K562 (cell line): ENCODE data around the gene OR5B21. TPM values are rescaled to one million over a fixed set of nuclear protein-coding genes. Genes with fewer than 3 reads are reported as not detected.

Source experiments
- ATAC-seq: fragments of 200-7000 bp; cut with Tn5 transposase; 3 replicates; pipeline ENCODE4 v1.9.1; 2020; ENCODE audit warnings: moderate library complexity
- BruUV-seq: library from RNA; stranded (reverse); fragments of 400-500 nt; replicated peaks from 2 replicates; lab custom pipeline; 2021; lab: Mats Ljungman, UMichigan
- CTCF ChIA-PET: fragments of 300-600 bp; formaldehyde crosslinking; extraction: SDS; loops from one replicate; lab custom pipeline; 2021; ENCODE audit warnings: low intra/inter-chr PET ratio; lab: Yijun Ruan, JAX
- POLR2A ChIA-PET: fragments of 300-600, 350-650 bp; sonication (Branson Sonifier 250); formaldehyde crosslinking; extraction: SDS; loops from one replicate; lab custom pipeline; 2021; ENCODE audit warnings: antibody characterized with exemption, inconsistent platforms; lab: Yijun Ruan, JAX
- DNase-seq, 4 experiments: peaks; one replicate each; pipeline versions ENCODE4 v3.0.0 to v3.0.0-alpha.2; 2011 to 2018; ENCODE audit warnings: low spot score in 3 of 4, mixed read lengths in 3 of 4; ENCODE audit errors: extremely low read depth in 1 of 4
- FAIRE-seq: peaks from 2 replicates; lab custom pipeline; 2011; peaks lifted over from hg19 to GRCh38; lab: Jason Lieb, UNC
- H2AFZ ChIP-seq: 2 replicates; pipeline ENCODE4 v1.6.0; 2011; ENCODE audit warnings: low read depth, low read length, control low read depth, inconsistent platforms
- H3K27ac ChIP-seq: fragments of 200-600 bp; 3 replicates; pipeline ENCODE4 v1.8.0; 2011; ENCODE audit warnings: low read depth, mild to moderate bottlenecking, control low read depth, inconsistent platforms, low read length, moderate library complexity, mixed read lengths; ENCODE audit errors: extremely low read depth
- H3K27me3 ChIP-seq, 2 experiments: fragments of 300-600 bp in 1 of 2; 2 replicates in 1 of 2; 3 replicates in 1 of 2; pipeline versions ENCODE4 v1.6.0 to v1.8.0; 2011; ENCODE audit warnings: inconsistent platforms in 2 of 2, low read length in 2 of 2, mild to moderate bottlenecking in 1 of 2, mixed read lengths in 1 of 2, moderate library complexity in 1 of 2; ENCODE audit not compliant: control insufficient read depth in 2 of 2, insufficient read depth in 2 of 2
- H3K36me3 ChIP-seq: fragments of 300-600 bp; 3 replicates; pipeline ENCODE4 v1.8.0; 2011; ENCODE audit warnings: mild to moderate bottlenecking, low read length, inconsistent platforms; ENCODE audit not compliant: control insufficient read depth, insufficient read depth
- H3K4me1 ChIP-seq, 2 experiments: fragments of 200-600 bp in 1 of 2; replicated peaks in 1 of 2; 2 replicates in 1 of 2; 3 replicates in 1 of 2; pipeline versions ENCODE4 v1.5.1 to v1.8.0; 2011; ENCODE audit warnings: inconsistent platforms in 2 of 2, low read length in 2 of 2, mild to moderate bottlenecking in 1 of 2, mixed read lengths in 1 of 2, moderate library complexity in 1 of 2; ENCODE audit not compliant: control insufficient read depth in 2 of 2, insufficient read depth in 2 of 2
- H3K4me2 ChIP-seq: 2 replicates; pipeline ENCODE4 v1.6.1; 2011; ENCODE audit warnings: low read length, control low read depth, inconsistent platforms, mixed read lengths; ENCODE audit not compliant: insufficient read depth
- H3K4me3 ChIP-seq: fragments of 200-600 bp; sonication (generic), shearing (Covaris generic); 2 replicates; pipeline ENCODE4 v1.5.1; 2016; ENCODE audit warnings: control low read depth, inconsistent platforms
- H3K79me2 ChIP-seq: fragments of 200-600 bp; 3 replicates; pipeline ENCODE4 v1.8.0; 2011; ENCODE audit warnings: low read length, inconsistent platforms; ENCODE audit not compliant: control insufficient read depth, insufficient read depth
- H3K9ac ChIP-seq, 2 experiments: 2 replicates each; pipeline versions ENCODE4 v1.6.0 to v1.6.1; 2011; ENCODE audit warnings: low read depth in 2 of 2, low read length in 2 of 2, control low read depth in 1 of 2, inconsistent platforms in 1 of 2, mild to moderate bottlenecking in 1 of 2, mixed read lengths in 1 of 2; ENCODE audit not compliant: insufficient read depth in 1 of 2
- H3K9me1 ChIP-seq: one replicate; pipeline ENCODE4 v1.6.0; 2011; ENCODE audit warnings: inconsistent platforms, mild to moderate bottlenecking, low read length, moderate library complexity; ENCODE audit not compliant: control insufficient read depth, insufficient read depth
- H3K9me3 ChIP-seq: replicated peaks from 2 replicates; pipeline ENCODE4 v1.5.1; 2011; ENCODE audit warnings: low read depth, low read length, inconsistent platforms; ENCODE audit not compliant: control insufficient read depth, insufficient read depth
- H4K20me1 ChIP-seq: replicated peaks from 2 replicates; pipeline ENCODE4 v1.6.1; 2011; ENCODE audit warnings: low read length, inconsistent platforms, mixed read lengths; ENCODE audit not compliant: control insufficient read depth, insufficient read depth
- ATF7 ChIP-seq: fragments of 450-650 bp; IDR thresholded peaks from 2 replicates; pipeline ENCODE4 v1.7.1; 2014; ENCODE audit warnings: mild to moderate bottlenecking, moderate library complexity
- CBX8 ChIP-seq: fragments of 200-600 bp; sonication (generic); IDR thresholded peaks from 2 replicates; pipeline ENCODE4 v1.6.1; 2012; ENCODE audit warnings: borderline replicate concordance, mixed run types, low read depth, mild to moderate bottlenecking, moderate library complexity, mixed read lengths, low read length, control low read depth, inconsistent platforms; ENCODE audit not compliant: poor library complexity, severe bottlenecking; ENCODE audit errors: extremely low read depth
- DNMT1 ChIP-seq: fragments of 450-650 bp; IDR thresholded peaks from 2 replicates; pipeline ENCODE4 v1.6.1; 2016; ENCODE audit warnings: antibody characterized with exemption, mild to moderate bottlenecking
- DPF2 ChIP-seq: fragments of 450-650 bp; IDR thresholded peaks from 2 replicates; pipeline ENCODE4 v1.6.1; 2016
- FUS ChIP-seq: fragments of 200-400 bp; formaldehyde crosslinking; optimal IDR thresholded peaks from 2 replicates; pipeline ENCODE3; 2017; ENCODE audit warnings: low read depth, low read length
- MCM5 ChIP-seq: fragments of 450-650 bp; IDR thresholded peaks from 2 replicates; pipeline ENCODE4 v1.6.1; 2016; ENCODE audit warnings: low read depth
- TCF7 ChIP-seq: sonication (generic); IDR thresholded peaks from 2 replicates; pipeline ENCODE4 v1.6.1; 2016; ENCODE audit warnings: antibody characterized with exemption, borderline replicate concordance
- ZC3H11A ChIP-seq: IDR thresholded peaks from 2 replicates; pipeline ENCODE4 v1.6.1; 2012; ENCODE audit warnings: low read depth, low read length, improper control_type of control experiment
- ZNF212 ChIP-seq: fragments of 450-650 bp; formaldehyde crosslinking; IDR thresholded peaks from 2 replicates; pipeline ENCODE4 v1.4.0; 2020; ENCODE audit warnings: mild to moderate bottlenecking
- ZNF232 ChIP-seq: sonication (generic); formaldehyde crosslinking; IDR thresholded peaks from 2 replicates; pipeline ENCODE4 v1.8.0; 2022; ENCODE audit warnings: mild to moderate bottlenecking, missing genetic modification reagents
- ZNF41 ChIP-seq: fragments of 250-450 bp; sonication (Bioruptor Pico); conservative IDR thresholded peaks from 2 replicates; pipeline ENCODE4 v1.4.0; 2020; ENCODE audit warnings: mild to moderate bottlenecking
- ZNF644 ChIP-seq: fragments of 200-800 bp; sonication (Bioruptor generic); IDR thresholded peaks from 2 replicates; pipeline ENCODE4 v1.6.1; 2016; ENCODE audit warnings: low read depth, missing genetic modification characterization, missing compliant biosample characterization
- WGBS: fragments of 100-300 bp; shearing (Covaris generic); methylation state at CpG from one replicate; pipeline ENCODE4 v1.1.6; 2016; ENCODE audit warnings: low coverage, mixed read lengths; ENCODE audit not compliant: insufficient coverage; ENCODE audit errors: missing lambda C conversion rate; 5-methylcytosine and 5-hydroxymethylcytosine counted together
- in situ Hi-C: fragments of 300-500 bp; cut with MboI; formaldehyde crosslinking; loops from 4 replicates; pipeline ENCODE4 v1.15.0; 2018; ENCODE audit warnings: inconsistent platforms, mixed read lengths
- intact Hi-C: fragments of 100-400 bp; cut with micrococcal nuclease; formaldehyde crosslinking; loops from 2 replicates; pipeline ENCODE4 v1.14.2; 2022
- polyA plus RNA-seq, 8 experiments: library from polyadenylated mRNA; depleted of rRNA in 4 of 8; stranded (reverse) in 5 of 8; unstranded in 3 of 8; fragments of >200 nt; fragmentation: Nextera tagmentation in 2 of 8; fragmentation: Illumina TruSeq in 1 of 8; extraction: Ambion mirVana in 2 of 8; extraction: Trizol in 1 of 8; gene quantifications; 2 replicates each; pipeline versions ENCODE4 v1.2.1 to v1.2.3, GENCODE V29; 2011 to 2014; ENCODE audit warnings: inconsistent platforms in 1 of 8, missing spikeins in 1 of 8
- total RNA-seq, 7 experiments: library from RNA; depleted of rRNA in 6 of 7; stranded (reverse); fragments of >200 nt in 6 of 7; fragmentation: Illumina TruSeq in 2 of 7; extraction: Trizol in 2 of 7; gene quantifications; 2 replicates each; pipeline versions ENCODE4 v1.2.1 to v1.2.3, GENCODE V29; 2011 to 2021; ENCODE audit warnings: low replicate concordance in 1 of 7
- TF ChIP-seq, protein P1 (sequence below): fragments of 200-800 bp; sonication (Bioruptor generic); IDR thresholded peaks from 2 replicates; pipeline ENCODE4 v1.6.1; 2017; ENCODE audit warnings: missing genetic modification characterization, missing compliant biosample characterization
- TF ChIP-seq, protein P2 (sequence below): fragments of 450-650 bp; IDR thresholded peaks from 2 replicates; pipeline ENCODE4 v1.6.1; 2016; ENCODE audit warnings: borderline replicate concordance

Gene OR5B21
- total and polyA plus RNA-seq, 9 of the 15 experiments (the other 6 are each of a cell fraction or from before 2014, with no cell fraction given) = not detected

DNA sequence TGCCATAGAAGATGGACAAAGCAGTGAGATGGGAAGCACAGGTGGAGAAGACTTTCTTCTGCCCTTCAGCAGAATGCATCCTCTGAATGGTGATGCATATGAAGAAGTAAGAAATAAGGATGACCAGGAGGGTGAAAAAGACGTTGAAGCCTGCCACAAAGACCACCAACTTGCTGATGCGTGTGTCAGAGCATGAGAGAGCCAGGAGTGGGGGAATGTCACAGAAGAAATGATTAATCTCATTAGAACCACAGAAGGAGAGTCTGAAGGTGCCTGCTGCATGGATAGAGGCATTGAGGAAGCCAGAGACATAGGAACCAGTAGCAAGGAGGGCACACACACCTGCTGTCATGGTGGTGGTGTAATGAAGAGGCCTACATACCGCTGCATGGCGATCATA, 550 bp downstream of the OR5B21 start:
- H3K9me3 ChIP-seq = no peaks in the 10 kb centered on the region
- TF ChIP-seq DPF2 = no peak
- no peaks in the 10 kb centered on the region for H3K4me1 ChIP-seq
- CTCF ChIA-PET = no interaction called here
- H2AFZ ChIP-seq = no peak overlapping the region
- no peak overlapping the region for H3K4me2 ChIP-seq
- ATAC-seq (no peak), FAIRE-seq (no peak), DNase-seq (no peak)
- no peaks in the 10 kb centered on the region for H3K79me2 ChIP-seq
- no peaks in the 10 kb centered on the region for H3K36me3 ChIP-seq
- no peak overlapping the region for H3K27ac ChIP-seq
- H3K9me1 ChIP-seq = no peaks in the 10 kb centered on the region
- no peaks in the 10 kb centered on the region for H4K20me1 ChIP-seq
- 0% methylated on average over 4 of the region's 4 CpGs for WGBS
- in situ Hi-C loops (loop anchor here (25.0 kb wide), 2 partner anchors 695 to 845 kb away; partner anchors contain the start of genes CLP1 and ZDHHC5), intact Hi-C loops (no loop called here)
- no TSS peak for BruUV-seq
- no peak overlapping the region for H3K4me3 ChIP-seq
- POLR2A ChIA-PET = interaction anchor here (1.0 kb wide), 1 partner anchor 12 kb away, joined by 4 read pairs; no protein-coding TSS in a partner anchor
- H3K27me3 ChIP-seq = no peaks in the 10 kb centered on the region
- H3K9ac ChIP-seq = no peak overlapping the region

DNA sequence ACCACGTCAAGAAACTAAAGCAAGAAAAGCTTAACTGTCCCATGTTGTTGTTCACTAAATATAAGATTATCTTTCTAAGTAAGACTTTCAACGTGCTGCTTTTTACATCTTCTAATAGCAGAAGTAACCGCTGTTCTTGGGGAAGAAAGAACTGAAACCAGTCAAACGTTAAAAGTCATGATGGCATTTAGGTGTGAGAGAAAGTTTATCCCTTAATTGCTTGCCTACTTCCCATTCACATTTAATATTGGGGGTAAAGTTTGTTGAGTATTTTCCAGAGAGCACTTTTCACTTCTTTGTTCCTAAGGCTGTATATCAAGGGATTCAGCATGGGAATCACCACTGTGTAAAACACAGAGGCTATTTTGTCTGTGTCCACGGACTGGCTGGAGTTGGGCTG, 970 bp downstream of the OR5B21 start:
- FAIRE-seq (no peak), DNase-seq (no peak), ATAC-seq (no peak)
- Histone ChIP-seq H3K36me3 (no peaks in the 10 kb centered on the region), H3K27me3 (no peaks in the 10 kb centered on the region), H3K9me3 (no peaks in the 10 kb centered on the region), H4K20me1 (no peaks in the 10 kb centered on the region), H3K79me2 (no peaks in the 10 kb centered on the region), H3K4me3 (no peak overlapping the region), H3K27ac (no peak overlapping the region), H3K9me1 (no peaks in the 10 kb centered on the region), H3K9ac (no peak overlapping the region), H2AFZ (no peak overlapping the region), H3K4me1 (no peaks in the 10 kb centered on the region), H3K4me2 (no peak overlapping the region)
- CTCF ChIA-PET = no interaction called here
- intact Hi-C loops (no loop called here), in situ Hi-C loops (loop anchor here (25.0 kb wide), 2 partner anchors 695 to 845 kb away; partner anchors contain the start of genes CLP1 and ZDHHC5)
- POLR2A ChIA-PET = no interaction called here
- 2% methylated on average over 5 of the region's 5 CpGs for WGBS
- no TSS peak for BruUV-seq
- TF ChIP-seq MCM5 = no peak
- no peak for TF ChIP-seq ZNF212 (CRISPR knock-in tag)
- TF ChIP-seq FUS = no peak
- TF ChIP-seq ZC3H11A = no peak
- no peak for TF ChIP-seq ATF7
- TF ChIP-seq, protein P1, sequence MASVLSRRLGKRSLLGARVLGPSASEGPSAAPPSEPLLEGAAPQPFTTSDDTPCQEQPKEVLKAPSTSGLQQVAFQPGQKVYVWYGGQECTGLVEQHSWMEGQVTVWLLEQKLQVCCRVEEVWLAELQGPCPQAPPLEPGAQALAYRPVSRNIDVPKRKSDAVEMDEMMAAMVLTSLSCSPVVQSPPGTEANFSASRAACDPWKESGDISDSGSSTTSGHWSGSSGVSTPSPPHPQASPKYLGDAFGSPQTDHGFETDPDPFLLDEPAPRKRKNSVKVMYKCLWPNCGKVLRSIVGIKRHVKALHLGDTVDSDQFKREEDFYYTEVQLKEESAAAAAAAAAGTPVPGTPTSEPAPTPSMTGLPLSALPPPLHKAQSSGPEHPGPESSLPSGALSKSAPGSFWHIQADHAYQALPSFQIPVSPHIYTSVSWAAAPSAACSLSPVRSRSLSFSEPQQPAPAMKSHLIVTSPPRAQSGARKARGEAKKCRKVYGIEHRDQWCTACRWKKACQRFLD (CRISPR knock-in tag) = no peak
- TF ChIP-seq, protein P2, sequence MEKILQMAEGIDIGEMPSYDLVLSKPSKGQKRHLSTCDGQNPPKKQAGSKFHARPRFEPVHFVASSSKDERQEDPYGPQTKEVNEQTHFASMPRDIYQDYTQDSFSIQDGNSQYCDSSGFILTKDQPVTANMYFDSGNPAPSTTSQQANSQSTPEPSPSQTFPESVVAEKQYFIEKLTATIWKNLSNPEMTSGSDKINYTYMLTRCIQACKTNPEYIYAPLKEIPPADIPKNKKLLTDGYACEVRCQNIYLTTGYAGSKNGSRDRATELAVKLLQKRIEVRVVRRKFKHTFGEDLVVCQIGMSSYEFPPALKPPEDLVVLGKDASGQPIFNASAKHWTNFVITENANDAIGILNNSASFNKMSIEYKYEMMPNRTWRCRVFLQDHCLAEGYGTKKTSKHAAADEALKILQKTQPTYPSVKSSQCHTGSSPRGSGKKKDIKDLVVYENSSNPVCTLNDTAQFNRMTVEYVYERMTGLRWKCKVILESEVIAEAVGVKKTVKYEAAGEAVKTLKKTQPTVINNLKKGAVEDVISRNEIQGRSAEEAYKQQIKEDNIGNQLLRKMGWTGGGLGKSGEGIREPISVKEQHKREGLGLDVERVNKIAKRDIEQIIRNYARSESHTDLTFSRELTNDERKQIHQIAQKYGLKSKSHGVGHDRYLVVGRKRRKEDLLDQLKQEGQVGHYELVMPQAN = no peak
- no peak for TF ChIP-seq ZNF232 (CRISPR knock-in tag)
- TF ChIP-seq CBX8 = no peak
- no peak for TF ChIP-seq ZNF41
- no peak for TF ChIP-seq ZNF644 (tag)
- TF ChIP-seq DNMT1 = no peak
- no peak for TF ChIP-seq TCF7
